Endothelial cell of umbilical vein (primary cell): ENCODE data around the gene OTULIN. TPM values are rescaled to one million over a fixed set of nuclear protein-coding genes. Genes with fewer than 3 reads are reported as not detected.

ENCODE experiments used
- BruUV-seq: library from RNA; stranded (reverse); fragments of 400-500 nt; replicated peaks from 2 replicates; lab custom pipeline; 2021; lab: Mats Ljungman, UMichigan
- CTCF ChIA-PET: fragments of 300-600, 350-600 bp; sonication (Branson Sonifier 250); formaldehyde crosslinking; loops from one replicate; lab custom pipeline; 2021; ENCODE audit warnings: antibody characterized with exemption, inconsistent platforms; lab: Charles Lee
- POLR2A ChIA-PET: fragments of 300-600, 350-600 bp; sonication (Branson Sonifier 250); formaldehyde crosslinking; loops from one replicate; lab custom pipeline; 2021; ENCODE audit warnings: antibody characterized with exemption, inconsistent platforms; lab: Charles Lee
- DNase-seq: peaks from one replicate; pipeline ENCODE4 v3.0.0-alpha.2; 2011; ENCODE audit warnings: low read depth, low spot score
- FAIRE-seq: peaks from 2 replicates; lab custom pipeline; 2011; peaks lifted over from hg19 to GRCh38; lab: Jason Lieb, UNC
- H2AFZ ChIP-seq: 2 replicates; pipeline ENCODE4 v1.6.0; 2012; ENCODE audit warnings: low read depth, low read length, control low read depth, inconsistent platforms
- H3K27ac ChIP-seq: 2 replicates; pipeline ENCODE4 v1.5.1; 2011; ENCODE audit warnings: low read depth, mild to moderate bottlenecking, control low read depth, low read length, moderate library complexity; ENCODE audit not compliant: insufficient read depth
- H3K27me3 ChIP-seq, 2 experiments: 2 replicates each; pipeline versions ENCODE4 v1.6.0 to v1.6.1; 2011; ENCODE audit warnings: low read length in 2 of 2, mixed read lengths in 1 of 2; ENCODE audit not compliant: control insufficient read depth in 2 of 2, insufficient read depth in 2 of 2
- H3K36me3 ChIP-seq, 2 experiments: 2 replicates in 1 of 2; 3 replicates in 1 of 2; pipeline ENCODE4 v1.5.1; 2011; ENCODE audit warnings: low read length in 2 of 2, mild to moderate bottlenecking in 1 of 2, moderate library complexity in 1 of 2; ENCODE audit not compliant: control insufficient read depth in 2 of 2, insufficient read depth in 2 of 2; ENCODE audit errors: extremely low read depth in 1 of 2
- H3K4me1 ChIP-seq: 3 replicates; pipeline ENCODE4 v1.5.1; 2011; ENCODE audit warnings: mild to moderate bottlenecking, low read length; ENCODE audit not compliant: control insufficient read depth, insufficient read depth; ENCODE audit errors: extremely low read depth
- H3K4me2 ChIP-seq: 2 replicates; pipeline ENCODE4 v1.6.1; 2011; ENCODE audit warnings: low read length, control low read depth, mixed read lengths; ENCODE audit not compliant: insufficient read depth
- H3K4me3 ChIP-seq, 3 experiments: fragments of 200-600 bp in 1 of 3; sonication (generic), shearing (Covaris generic) in 1 of 3; replicated peaks in 1 of 3; 2 replicates each; pipeline ENCODE4 v1.5.1; 2011 to 2016; ENCODE audit warnings: control low read depth in 3 of 3, low read length in 3 of 3, mild to moderate bottlenecking in 2 of 3, inconsistent platforms in 1 of 3, low read depth in 1 of 3, moderate library complexity in 1 of 3; ENCODE audit not compliant: insufficient read depth in 1 of 3
- H3K79me2 ChIP-seq: 2 replicates; pipeline ENCODE4 v1.6.0; 2012; ENCODE audit warnings: low read length, inconsistent platforms; ENCODE audit not compliant: control insufficient read depth, insufficient read depth
- H3K9ac ChIP-seq: replicated peaks from 2 replicates; pipeline ENCODE3; 2011; ENCODE audit warnings: low read length, control low read depth; ENCODE audit not compliant: insufficient read depth; ENCODE audit errors: extremely low read depth
- H3K9me1 ChIP-seq: replicated peaks from 3 replicates; pipeline ENCODE4 v1.6.0; 2011; ENCODE audit warnings: mild to moderate bottlenecking, low read length; ENCODE audit not compliant: control insufficient read depth, insufficient read depth; ENCODE audit errors: extremely low read depth
- H3K9me3 ChIP-seq: replicated peaks from 2 replicates; pipeline ENCODE4 v1.5.1; 2012; ENCODE audit warnings: low read length, inconsistent platforms; ENCODE audit not compliant: control insufficient read depth, insufficient read depth
- H4K20me1 ChIP-seq: replicated peaks from 2 replicates; pipeline ENCODE3; 2011; ENCODE audit warnings: mild to moderate bottlenecking, low read length; ENCODE audit not compliant: control insufficient read depth, insufficient read depth; ENCODE audit errors: extremely low read depth
- CTCF ChIP-seq, 2 donors: IDR thresholded peaks; 1 replicate in 1 of 2; 2 replicates in 1 of 2; pipeline ENCODE4 v1.5.1; 2011; ENCODE audit warnings: low read length in 2 of 2, mild to moderate bottlenecking in 2 of 2, moderate library complexity in 2 of 2, control low read depth in 1 of 2, inconsistent platforms in 1 of 2, low read depth in 1 of 2; ENCODE audit not compliant: insufficient read depth in 1 of 2; ENCODE audit errors: extremely low read depth in 1 of 2
- EZH2 ChIP-seq: IDR thresholded peaks from 2 replicates; pipeline ENCODE4 v1.6.1; 2012; ENCODE audit warnings: borderline replicate concordance, low read depth, mild to moderate bottlenecking, moderate library complexity, low read length, inconsistent platforms; ENCODE audit not compliant: severe bottlenecking
- FOS ChIP-seq: IDR thresholded peaks from 2 replicates; pipeline ENCODE4 v1.6.1; 2011; ENCODE audit warnings: mild to moderate bottlenecking, low read length, moderate library complexity, borderline replicate concordance; ENCODE audit not compliant: insufficient read depth
- GATA2 ChIP-seq: IDR thresholded peaks from 2 replicates; pipeline ENCODE4 v1.7.0; 2011; ENCODE audit warnings: low read depth, mild to moderate bottlenecking, moderate library complexity, mixed read lengths, low read length; ENCODE audit not compliant: insufficient read length, insufficient read depth
- JUN ChIP-seq: IDR thresholded peaks from 2 replicates; pipeline ENCODE4 v1.6.1; 2011; ENCODE audit warnings: borderline replicate concordance, low read depth; ENCODE audit not compliant: insufficient read length, insufficient read depth
- MYC ChIP-seq: IDR thresholded peaks from one replicate; pipeline ENCODE4 v1.6.1; 2011; ENCODE audit warnings: mild to moderate bottlenecking, low read depth, low read length
- POLR2A ChIP-seq: IDR thresholded peaks from 2 replicates; pipeline ENCODE4 v1.6.1; 2012; ENCODE audit warnings: low read depth, mild to moderate bottlenecking, control low read depth, low read length
- POLR2AphosphoS5 ChIP-seq: IDR thresholded peaks from 2 replicates; pipeline ENCODE4 v1.6.1; 2012; ENCODE audit warnings: low read depth, mild to moderate bottlenecking, control low read depth, low read length, moderate library complexity; ENCODE audit not compliant: insufficient read depth
- dilution Hi-C: fragments of 300-500 bp; cut with MboI; formaldehyde crosslinking; loops from one replicate; pipeline ENCODE4 v1.15.0; 2019; ENCODE audit warnings: low sequenced_read_pairs; ENCODE audit not compliant: extremely low pct_ligation_motif_present
- intact Hi-C: fragments of 100-400 bp; cut with micrococcal nuclease; formaldehyde crosslinking; loops from one replicate; pipeline ENCODE4 v1.10.0; 2022
- polyA plus RNA-seq, 4 experiments: library from polyadenylated mRNA; depleted of rRNA in 3 of 4; stranded (reverse) in 3 of 4; unstranded in 1 of 4; fragments of >200 nt; gene quantifications; 2 replicates each; pipeline versions ENCODE4 v1.2.1 to v1.2.3, GENCODE V29; 2011 to 2012; ENCODE audit warnings: missing spikeins in 1 of 4
- total RNA-seq: library from RNA; stranded (reverse); gene quantifications from 2 replicates; pipeline ENCODE4 v1.2.3, GENCODE V29; 2021
- TF ChIP-seq, protein P1 (sequence below): IDR thresholded peaks from 2 replicates; pipeline ENCODE4 v1.6.1; 2011; ENCODE audit not compliant: insufficient read depth, insufficient read length

The OTULIN gene
- total and polyA plus RNA-seq, 2 donors (not counting 3 experiments of a cell fraction or from before 2014, with no cell fraction given) = 7.8 to 30.2 TPM

DNA sequence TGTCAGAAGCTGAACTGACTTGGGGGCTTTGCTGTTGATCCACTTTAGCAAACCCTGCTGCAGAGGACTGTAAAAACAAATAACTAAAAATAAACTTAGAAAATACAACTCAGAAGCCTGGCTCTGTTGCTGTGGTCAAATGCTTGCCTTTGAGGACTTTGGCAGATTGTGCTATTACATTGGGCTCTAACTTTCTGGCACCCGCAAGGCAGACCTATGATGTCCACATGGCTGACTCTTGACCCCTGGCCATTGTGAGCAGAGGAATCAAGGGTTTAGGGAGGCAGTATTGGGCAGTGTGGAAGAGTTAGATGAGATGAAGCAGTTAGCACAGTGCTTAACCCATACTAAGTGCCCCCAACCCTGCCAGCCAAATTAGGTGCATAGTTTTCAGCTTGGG is 34.0 kb downstream of the OTULIN start:
- no peaks in the 10 kb centered on the region for H4K20me1 ChIP-seq
- H3K4me3 ChIP-seq = no peak overlapping the region
- H3K36me3 ChIP-seq = peaks cover 11 to 15% of the 10 kb centered on the region in 2 experiments
- no peaks in the 10 kb centered on the region for H3K9me3 ChIP-seq
- POLR2A ChIA-PET = no interaction called here
- no peak overlapping the region for H2AFZ ChIP-seq
- FAIRE-seq (no peak), DNase-seq (no peak)
- H3K27ac ChIP-seq = no peak overlapping the region
- H3K4me1 ChIP-seq = no peaks in the 10 kb centered on the region
- H3K27me3 ChIP-seq = no peaks in the 10 kb centered on the region
- H3K9ac ChIP-seq = no peak overlapping the region
- no peak overlapping the region for H3K4me2 ChIP-seq
- TF ChIP-seq GATA2 (no peak), EZH2 (no peak), POLR2A (no peak), POLR2AphosphoS5 (no peak), MYC (no peak), CTCF (IDR thresholded peaks at IDR 0.05; ENCODE audit: extremely low read depth in 1 of 2, insufficient read depth in 1 of 2, low read depth in 1 of 2, low read length in 2 of 2) (no peak), JUN (no peak), FOS (no peak)
- TF ChIP-seq, protein P1, sequence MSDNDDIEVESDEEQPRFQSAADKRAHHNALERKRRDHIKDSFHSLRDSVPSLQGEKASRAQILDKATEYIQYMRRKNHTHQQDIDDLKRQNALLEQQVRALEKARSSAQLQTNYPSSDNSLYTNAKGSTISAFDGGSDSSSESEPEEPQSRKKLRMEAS = no peak
- BruUV-seq = no TSS peak
- CTCF ChIA-PET = no interaction called here
- H3K9me1 ChIP-seq = no peaks in the 10 kb centered on the region
- no peaks in the 10 kb centered on the region for H3K79me2 ChIP-seq
- intact Hi-C loops = no loop called here
- dilution Hi-C loops = no loop called here
